NT2/D1 (cell line): ENCODE results near the gene MAGI1.

Experiments used
- DNase-seq: peaks from one replicate; pipeline ENCODE4 v3.0.0-alpha.2; 2011; ENCODE audit warnings: low read depth, low spot score
- H3K27me3 ChIP-seq: 2 replicates; pipeline ENCODE4 v1.6.0; 2011; ENCODE audit warnings: mild to moderate bottlenecking; ENCODE audit not compliant: insufficient read length, insufficient read depth
- H3K36me3 ChIP-seq: 2 replicates; pipeline ENCODE4 v1.6.1; 2011; ENCODE audit warnings: mild to moderate bottlenecking, low read length, mixed read lengths; ENCODE audit not compliant: insufficient read depth, insufficient read length
- H3K4me1 ChIP-seq: 2 replicates; pipeline ENCODE4 v1.5.1; 2011; ENCODE audit not compliant: insufficient read depth, insufficient read length
- H3K4me3 ChIP-seq: 2 replicates; pipeline ENCODE4 v1.5.1; 2011; ENCODE audit warnings: low read depth; ENCODE audit not compliant: insufficient read length
- H3K9ac ChIP-seq: 2 replicates; pipeline ENCODE4 v1.6.0; 2011; ENCODE audit warnings: low read depth; ENCODE audit not compliant: insufficient read length
- H3K9me3 ChIP-seq: 2 replicates; pipeline ENCODE4 v1.5.1; 2011; ENCODE audit warnings: mild to moderate bottlenecking, low read length; ENCODE audit not compliant: insufficient read depth
- SUZ12 ChIP-seq: IDR thresholded peaks from 2 replicates; pipeline ENCODE4 v1.6.1; 2011; ENCODE audit not compliant: insufficient read length, insufficient read depth; ENCODE audit errors: extremely low read depth
- YY1 ChIP-seq: IDR thresholded peaks from 2 replicates; pipeline ENCODE4 v1.6.1; 2011; ENCODE audit not compliant: insufficient read length, insufficient read depth
- ZNF274 ChIP-seq: IDR thresholded peaks from 2 replicates; pipeline ENCODE4 v1.6.1; 2011; ENCODE audit warnings: mild to moderate bottlenecking, low read depth, low read length

The MAGI1 gene

DNA sequence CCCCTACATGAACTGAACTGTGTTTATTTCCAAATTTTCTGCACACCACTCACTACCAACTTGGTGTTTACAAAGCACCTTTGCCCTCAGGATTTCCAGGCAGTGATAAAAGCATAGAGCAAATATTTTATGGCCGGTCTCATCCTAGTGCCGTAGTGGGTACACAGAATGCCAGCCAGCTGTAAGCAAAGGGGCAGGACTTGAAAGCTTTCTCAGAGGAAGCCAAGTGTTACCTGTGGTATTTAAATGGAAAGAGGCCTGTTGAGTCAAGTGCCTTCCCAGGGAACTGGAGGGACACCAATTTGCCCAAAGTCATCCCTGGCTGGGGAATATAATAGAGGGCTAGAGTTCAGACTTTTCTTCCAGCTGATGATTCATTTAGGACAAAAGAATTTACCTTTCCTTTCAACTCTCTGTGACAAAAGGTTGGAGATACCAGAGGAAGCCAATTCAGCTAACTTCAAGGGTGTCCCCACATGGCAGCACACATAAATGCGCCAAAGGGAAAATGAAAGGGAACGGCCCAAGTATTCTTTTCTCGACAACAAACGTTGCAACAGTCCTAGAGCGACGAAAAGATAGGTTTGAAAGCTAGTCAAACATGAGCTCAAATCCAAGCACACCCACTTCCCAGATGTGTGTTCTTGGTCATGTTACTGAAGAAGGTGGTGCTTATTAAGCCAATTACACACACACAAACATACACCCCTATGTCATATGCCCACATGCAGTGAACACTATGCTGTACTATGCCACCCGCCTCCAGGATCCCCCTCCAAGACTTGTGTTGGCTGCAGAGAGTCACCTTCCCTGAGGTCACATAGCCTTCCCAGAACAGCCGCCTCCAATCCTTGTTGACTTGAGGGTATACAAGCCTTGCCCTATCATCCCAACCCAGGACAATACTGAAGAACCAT, 27.7 kb downstream of the MAGI1 start:
- H3K27me3 ChIP-seq = no peaks in the 10 kb centered on the region
- TF ChIP-seq SUZ12 = no peak
- no peak for TF ChIP-seq YY1
- no peak for TF ChIP-seq ZNF274
- no peak overlapping the region for H3K4me3 ChIP-seq
- H3K9me3 ChIP-seq = no peaks in the 10 kb centered on the region
- no peak overlapping the region for H3K9ac ChIP-seq
- H3K36me3 ChIP-seq = no peaks in the 10 kb centered on the region
- no peak for DNase-seq
- H3K4me1 ChIP-seq = peaks cover 9% of the 10 kb centered on the region

DNA sequence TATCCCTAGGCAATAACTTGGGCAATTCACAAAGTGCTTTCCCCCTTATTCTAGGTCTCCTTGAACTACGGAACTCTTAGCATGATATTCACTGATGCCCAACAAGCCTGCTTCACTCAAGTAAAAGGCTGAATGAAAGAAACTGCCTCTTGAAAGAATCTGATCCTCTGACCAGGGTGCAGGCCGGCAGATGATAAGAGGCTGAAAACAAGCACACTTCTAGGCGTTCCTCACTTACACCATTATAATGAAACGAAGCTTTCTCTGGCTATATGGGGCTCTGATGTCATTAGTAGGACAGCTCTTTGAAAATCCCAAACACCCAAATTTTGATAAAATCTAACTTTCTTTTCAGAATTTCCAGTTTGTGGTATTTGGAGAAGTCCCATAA, 28.4 kb downstream of the MAGI1 start:
- TF ChIP-seq ZNF274 = no peak
- TF ChIP-seq YY1 = no peak
- no peak for TF ChIP-seq SUZ12
- Histone ChIP-seq H3K4me1 (peaks cover 9% of the 10 kb centered on the region), H3K36me3 (no peaks in the 10 kb centered on the region), H3K27me3 (no peaks in the 10 kb centered on the region), H3K9ac (no peak overlapping the region), H3K4me3 (no peak overlapping the region), H3K9me3 (no peaks in the 10 kb centered on the region)
- DNase-seq = no peak

DNA sequence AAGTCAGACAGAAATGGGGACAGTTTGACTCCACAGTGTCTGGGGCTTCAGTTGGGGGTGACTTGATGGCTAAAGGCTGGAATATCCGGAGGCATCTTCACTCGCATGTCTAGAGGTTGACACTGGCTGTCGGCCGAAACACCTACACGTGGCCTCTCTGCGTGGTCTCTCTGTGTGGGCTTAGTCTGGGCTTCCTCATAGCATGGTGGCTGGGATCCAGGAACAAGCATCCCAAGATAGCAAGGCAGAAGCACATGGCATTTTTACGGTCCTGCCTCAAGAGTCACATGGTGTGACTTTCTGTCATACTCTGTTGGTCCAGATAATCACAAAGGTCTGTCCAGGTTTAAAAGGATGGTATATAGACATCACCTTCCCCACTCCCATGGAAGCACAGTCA, 34.5 kb downstream of the MAGI1 start:
- no peak for DNase-seq
- Histone ChIP-seq H3K4me1 (no peaks in the 10 kb centered on the region), H3K4me3 (no peak overlapping the region), H3K9me3 (no peaks in the 10 kb centered on the region), H3K36me3 (no peaks in the 10 kb centered on the region), H3K27me3 (no peaks in the 10 kb centered on the region), H3K9ac (no peak overlapping the region)
- TF ChIP-seq ZNF274 = no peak
- TF ChIP-seq SUZ12 = no peak
- TF ChIP-seq YY1 = no peak

DNA sequence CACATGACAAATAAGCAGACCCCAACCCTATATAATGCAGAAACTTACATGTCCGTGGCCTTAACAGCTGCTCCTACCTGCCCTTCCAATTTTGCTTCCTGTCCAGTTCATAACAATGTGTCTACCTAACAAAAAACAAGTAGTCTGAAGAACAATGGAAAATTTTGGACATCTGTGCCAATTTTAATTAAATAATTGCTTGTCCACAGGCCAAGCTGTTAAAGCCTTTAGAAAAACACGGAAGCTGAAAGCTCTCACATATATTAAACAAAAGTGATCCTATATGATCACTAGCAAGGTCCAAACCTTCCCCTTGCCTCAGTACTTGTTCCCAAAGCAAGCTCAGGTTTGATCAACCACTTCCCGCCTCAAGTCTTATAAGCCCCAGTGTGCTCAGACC, 37.1 kb downstream of the MAGI1 start:
- no peak for DNase-seq
- TF ChIP-seq YY1 = no peak
- no peak for TF ChIP-seq SUZ12
- no peak for TF ChIP-seq ZNF274
- H3K4me1 ChIP-seq = no peaks in the 10 kb centered on the region
- no peak overlapping the region for H3K9ac ChIP-seq
- H3K9me3 ChIP-seq = no peaks in the 10 kb centered on the region
- no peaks in the 10 kb centered on the region for H3K36me3 ChIP-seq
- no peaks in the 10 kb centered on the region for H3K27me3 ChIP-seq
- H3K4me3 ChIP-seq = no peak overlapping the region

DNA sequence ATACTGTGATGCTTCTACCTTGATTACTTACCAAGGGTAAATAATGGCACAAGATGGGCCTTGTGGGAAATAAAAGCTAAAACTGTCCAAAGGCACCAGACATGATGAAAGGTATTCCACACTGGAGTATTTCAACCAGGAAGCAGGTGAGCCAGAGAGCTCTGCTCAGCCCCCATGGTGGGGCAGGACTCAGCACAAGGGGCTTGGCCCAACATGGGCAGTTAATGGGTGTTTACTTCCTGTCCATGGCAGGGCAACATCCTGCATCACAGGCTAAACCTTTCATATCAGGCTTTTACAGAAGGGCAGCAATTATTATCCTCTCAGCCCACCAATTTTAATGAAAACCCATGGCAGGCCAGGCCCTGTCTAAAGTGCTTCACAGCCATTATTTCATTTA, 38.2 kb downstream of the MAGI1 start:
- TF ChIP-seq YY1 (no peak), SUZ12 (no peak), ZNF274 (no peak)
- H3K36me3 ChIP-seq = no peaks in the 10 kb centered on the region

DNA sequence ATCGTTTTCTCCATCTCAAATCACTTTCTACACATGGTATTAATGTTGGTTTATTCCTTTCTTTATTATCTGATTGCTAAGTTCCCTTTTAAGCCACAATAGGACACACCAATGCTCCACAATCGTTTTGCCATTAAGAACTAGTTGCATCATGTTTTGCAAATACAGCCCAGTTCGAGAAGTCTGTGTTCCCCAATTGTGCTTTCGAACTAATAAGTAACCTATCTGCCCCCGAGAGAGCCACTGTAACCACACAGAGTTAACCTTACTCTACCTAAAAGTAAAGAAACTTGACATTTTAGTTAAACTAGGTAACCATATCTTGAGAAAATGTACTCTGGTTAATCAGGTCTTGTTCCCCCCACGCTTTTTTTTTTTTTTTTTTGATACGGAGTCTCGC, 39.1 kb downstream of the MAGI1 start:
- TF ChIP-seq YY1 (no peak), SUZ12 (no peak), ZNF274 (no peak)
- Histone ChIP-seq H3K9me3 (no peaks in the 10 kb centered on the region), H3K4me3 (no peak overlapping the region), H3K27me3 (no peaks in the 10 kb centered on the region), H3K36me3 (peaks cover under 1% of the 10 kb centered on the region), H3K9ac (no peak overlapping the region), H3K4me1 (no peaks in the 10 kb centered on the region)
- DNase-seq = no peak

More for the DNA sequence above, 38.2 kb downstream of the MAGI1 start:
- no peaks in the 10 kb centered on the region for H3K9me3 ChIP-seq
- H3K27me3 ChIP-seq = no peaks in the 10 kb centered on the region
- no peak overlapping the region for H3K4me3 ChIP-seq
- no peak overlapping the region for H3K9ac ChIP-seq
- H3K4me1 ChIP-seq = no peaks in the 10 kb centered on the region
- no peak for DNase-seq

DNA sequence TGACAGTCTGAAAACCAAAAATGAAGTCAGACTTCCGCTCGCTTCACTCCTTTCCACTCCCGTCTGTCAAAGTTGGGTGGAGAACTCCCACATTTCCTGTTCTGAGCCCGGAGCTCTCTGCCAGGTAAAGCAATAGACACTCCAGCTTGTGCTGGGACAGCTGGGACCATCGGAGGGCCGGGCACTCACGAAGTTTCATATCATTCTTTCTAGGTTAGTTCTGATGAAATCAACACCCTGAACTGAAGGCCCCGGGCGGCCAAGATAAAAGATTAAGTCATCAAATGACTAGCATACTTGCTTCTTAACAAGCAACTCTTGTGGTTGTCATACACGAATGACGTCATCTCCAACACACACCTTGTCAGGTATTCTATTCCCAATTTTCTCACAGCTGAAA, 42.1 kb downstream of the MAGI1 start:
- no peak for DNase-seq
- H3K9ac ChIP-seq = no peak overlapping the region
- no peaks in the 10 kb centered on the region for H3K4me1 ChIP-seq
- H3K4me3 ChIP-seq = no peak overlapping the region
- H3K36me3 ChIP-seq = peaks cover 3% of the 10 kb centered on the region
- no peak for TF ChIP-seq SUZ12
- no peak for TF ChIP-seq YY1
- no peak for TF ChIP-seq ZNF274
- H3K27me3 ChIP-seq = no peaks in the 10 kb centered on the region
- H3K9me3 ChIP-seq = no peaks in the 10 kb centered on the region
